ENCODE data around the gene CFAP61.

CFAP61 gene

DNA sequence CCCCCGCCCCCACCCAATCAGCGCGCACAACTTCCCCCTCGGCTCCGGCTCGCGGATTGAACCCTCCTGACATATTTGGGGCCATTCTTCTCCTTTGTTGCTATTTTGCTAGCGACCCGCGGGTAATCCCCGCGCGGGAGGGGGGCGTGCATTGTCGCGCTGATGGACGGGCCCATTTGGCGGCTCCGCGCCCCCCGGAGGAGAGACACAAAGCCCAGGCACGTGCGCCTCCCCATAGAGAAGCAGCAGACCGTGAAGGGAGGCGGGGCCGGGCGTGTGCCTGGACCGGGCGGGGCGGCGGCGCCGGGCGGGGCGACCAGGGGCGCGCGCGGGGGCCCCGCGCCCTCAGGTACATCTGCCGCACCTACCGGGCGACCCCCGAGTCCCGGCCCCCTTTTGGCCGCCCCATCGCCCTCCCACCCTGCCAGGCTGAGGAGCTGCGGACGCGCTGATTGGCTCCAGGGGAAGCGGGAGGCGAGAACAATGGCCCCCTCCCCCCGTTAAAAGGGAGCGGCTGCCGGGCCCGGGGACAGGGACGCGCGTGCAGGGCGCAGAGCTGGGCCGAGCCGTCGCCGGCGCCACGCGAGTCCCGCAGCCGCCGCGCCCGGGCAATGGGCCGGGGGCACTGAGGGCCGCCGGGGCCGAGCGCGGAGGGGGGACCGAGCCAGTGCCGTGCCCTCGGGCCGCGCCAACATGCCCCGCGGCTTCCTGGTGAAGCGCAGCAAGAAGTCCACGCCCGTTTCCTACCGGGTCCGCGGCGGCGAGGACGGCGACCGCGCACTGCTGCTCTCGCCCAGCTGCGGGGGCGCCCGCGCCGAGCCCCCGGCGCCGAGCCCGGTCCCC lies 315.5 kb downstream of the CFAP61 start, which contains the start of gene INSM1:
INSM1 (plus strand) TSS at position 530 of the 843 bp plus-strand sequence; CDS start at position 694, 164 bp downstream.
- no peak for TF ChIP-seq CTCF (conservative IDR thresholded peaks at IDR 0.05; ENCODE audit: low read depth, low read length)
- peak within 1 kb of the TSS; percentile 14 for H3K4me3 ChIP-seq (ENCODE audit: low read depth, low read length)
- no peak for DNase-seq (ENCODE audit: low read depth)

DNA sequence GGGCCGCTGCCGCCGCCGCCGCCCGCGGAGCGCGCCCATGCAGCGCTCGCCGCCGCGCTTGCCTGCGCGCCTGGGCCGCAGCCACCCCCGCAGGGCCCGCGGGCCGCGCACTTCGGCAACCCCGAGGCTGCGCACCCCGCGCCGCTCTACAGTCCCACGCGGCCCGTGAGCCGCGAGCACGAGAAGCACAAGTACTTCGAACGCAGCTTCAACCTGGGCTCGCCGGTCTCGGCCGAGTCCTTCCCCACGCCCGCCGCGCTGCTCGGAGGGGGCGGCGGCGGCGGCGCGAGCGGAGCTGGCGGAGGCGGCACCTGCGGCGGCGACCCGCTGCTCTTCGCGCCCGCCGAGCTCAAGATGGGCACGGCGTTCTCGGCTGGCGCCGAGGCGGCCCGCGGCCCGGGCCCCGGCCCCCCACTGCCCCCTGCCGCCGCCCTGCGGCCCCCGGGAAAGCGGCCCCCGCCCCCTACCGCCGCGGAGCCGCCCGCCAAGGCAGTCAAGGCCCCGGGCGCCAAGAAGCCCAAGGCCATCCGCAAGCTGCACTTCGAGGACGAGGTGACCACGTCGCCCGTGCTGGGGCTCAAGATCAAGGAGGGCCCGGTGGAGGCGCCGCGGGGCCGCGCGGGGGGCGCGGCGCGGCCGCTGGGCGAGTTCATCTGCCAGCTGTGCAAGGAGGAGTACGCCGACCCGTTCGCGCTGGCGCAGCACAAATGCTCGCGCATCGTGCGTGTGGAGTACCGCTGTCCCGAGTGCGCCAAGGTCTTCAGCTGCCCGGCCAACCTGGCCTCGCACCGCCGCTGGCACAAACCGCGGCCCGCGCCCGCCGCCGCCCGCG lies 316.3 kb downstream of the CFAP61 start:
- H3K4me3 ChIP-seq (ENCODE audit: low read depth, low read length): peak overlapping the region; percentile 14
- TF ChIP-seq CTCF (conservative IDR thresholded peaks at IDR 0.05; ENCODE audit: low read depth, low read length): no peak
- no peak for DNase-seq (ENCODE audit: low read depth)

DNA sequence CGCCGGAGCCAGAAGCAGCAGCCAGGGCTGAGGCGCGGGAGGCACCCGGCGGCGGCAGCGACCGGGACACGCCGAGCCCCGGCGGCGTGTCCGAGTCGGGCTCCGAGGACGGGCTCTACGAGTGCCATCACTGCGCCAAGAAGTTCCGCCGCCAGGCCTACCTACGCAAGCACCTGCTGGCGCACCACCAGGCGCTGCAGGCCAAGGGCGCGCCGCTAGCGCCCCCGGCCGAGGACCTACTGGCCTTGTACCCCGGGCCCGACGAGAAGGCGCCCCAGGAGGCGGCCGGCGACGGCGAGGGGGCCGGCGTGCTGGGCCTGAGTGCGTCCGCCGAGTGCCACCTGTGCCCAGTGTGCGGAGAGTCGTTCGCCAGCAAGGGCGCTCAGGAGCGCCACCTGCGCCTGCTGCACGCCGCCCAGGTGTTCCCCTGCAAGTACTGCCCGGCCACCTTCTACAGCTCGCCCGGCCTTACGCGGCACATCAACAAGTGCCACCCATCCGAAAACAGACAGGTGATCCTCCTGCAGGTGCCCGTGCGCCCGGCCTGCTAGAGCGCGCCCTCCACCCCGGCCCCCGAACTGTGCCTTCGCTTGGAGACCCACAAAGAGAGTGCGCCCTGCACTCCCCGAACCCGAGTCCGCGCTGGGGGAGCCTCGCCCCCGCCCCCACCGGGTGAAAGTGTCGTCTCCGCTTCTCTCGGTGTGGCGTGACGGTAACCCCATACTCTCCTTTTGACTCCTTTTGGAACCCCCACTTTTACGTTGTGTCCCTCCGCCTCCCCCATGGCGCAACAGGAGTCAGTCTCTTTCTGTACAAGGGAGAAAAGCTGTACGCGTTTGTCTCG lies 317.1 kb downstream of the CFAP61 start:
- DNase-seq (ENCODE audit: low read depth): no peak
- TF ChIP-seq CTCF (conservative IDR thresholded peaks at IDR 0.05; ENCODE audit: low read depth, low read length): no peak
- H3K4me3 ChIP-seq (ENCODE audit: low read depth, low read length): no peak overlapping the region

DNA sequence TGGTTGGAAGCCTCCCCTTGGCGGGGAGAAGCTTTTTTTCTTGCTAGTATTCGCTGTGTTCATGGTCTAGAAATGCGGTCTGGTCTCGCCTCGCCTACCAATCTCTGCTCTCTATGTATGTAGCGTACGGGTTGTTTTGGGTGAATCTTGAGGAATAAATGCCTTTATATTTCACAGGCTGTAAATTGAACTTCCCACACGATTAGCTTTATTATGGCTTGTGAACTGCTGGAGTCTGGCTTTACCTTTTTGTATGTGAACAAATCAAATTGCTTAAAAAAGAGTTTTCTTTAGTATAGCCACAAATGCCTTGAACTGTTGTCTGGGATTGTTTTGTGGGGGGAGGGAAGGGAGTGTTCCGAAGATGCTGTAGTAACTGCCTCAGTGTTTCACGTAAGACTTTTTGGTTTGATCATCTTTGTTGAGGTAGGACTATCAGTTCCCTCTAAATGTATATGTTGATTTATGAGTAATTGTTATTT lies 317.8 kb downstream of the CFAP61 start:
- DNase-seq (ENCODE audit: low read depth): peak; percentile 12
- no peak for TF ChIP-seq CTCF (conservative IDR thresholded peaks at IDR 0.05; ENCODE audit: low read depth, low read length)
- no peak overlapping the region for H3K4me3 ChIP-seq (ENCODE audit: low read depth, low read length)

DNA sequence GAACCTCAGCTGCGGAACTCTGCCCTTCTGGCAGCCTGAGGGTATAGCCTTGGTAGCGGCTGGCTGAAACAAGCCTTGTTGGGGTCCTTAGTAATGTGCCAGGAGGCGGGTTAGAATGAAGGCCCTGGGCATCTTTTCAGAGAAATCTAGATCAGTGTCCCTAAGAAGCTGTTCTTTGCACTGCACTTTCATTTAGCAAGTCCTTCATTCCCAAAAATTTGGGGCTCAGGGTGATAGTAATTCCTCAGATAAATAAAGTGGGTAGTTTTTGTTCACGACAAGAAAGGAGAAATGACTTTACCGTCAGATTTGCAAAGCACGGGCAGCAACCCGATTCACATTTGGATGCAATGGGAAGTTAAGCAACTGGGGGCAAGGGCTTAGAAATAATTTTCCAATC lies 318.8 kb downstream of the CFAP61 start:
- no peak overlapping the region for H3K4me3 ChIP-seq (ENCODE audit: low read depth, low read length)
- no peak for TF ChIP-seq CTCF (conservative IDR thresholded peaks at IDR 0.05; ENCODE audit: low read depth, low read length)
- no peak for DNase-seq (ENCODE audit: low read depth)

DNA sequence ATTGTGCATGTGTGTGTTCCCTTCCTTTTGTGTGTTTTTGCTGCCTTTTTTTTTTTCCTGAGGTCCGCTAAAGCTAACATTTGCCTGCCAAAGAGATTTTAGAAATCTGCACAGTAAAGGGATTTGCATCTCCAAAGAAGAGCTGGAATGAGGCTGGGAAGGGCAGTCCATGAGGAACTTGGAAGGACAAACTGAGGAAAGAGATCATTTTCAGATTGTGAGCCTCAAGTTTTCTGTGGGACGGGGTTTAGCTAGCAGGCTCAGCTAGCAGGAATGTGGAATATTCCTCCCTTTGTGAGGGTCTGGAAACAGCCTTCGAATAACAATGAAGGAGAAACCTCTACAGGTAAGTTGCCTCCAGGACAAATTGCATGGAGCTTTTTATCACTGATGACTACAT lies 319.3 kb downstream of the CFAP61 start:
- TF ChIP-seq CTCF (conservative IDR thresholded peaks at IDR 0.05; ENCODE audit: low read depth, low read length): no peak
- H3K4me3 ChIP-seq (ENCODE audit: low read depth, low read length): no peak overlapping the region
- no peak for DNase-seq (ENCODE audit: low read depth)

Data from choroid plexus epithelial cell (primary cell).